Measurements from ENCODE around the gene SHROOM2. TPM values are rescaled to one million over a fixed set of nuclear protein-coding genes. Genes with fewer than 3 reads are reported as not detected.
"Not testable (repeated sequence)": the region's sequence is repeated elsewhere in the genome, so short reads cannot be mapped to it uniquely, and the experiment has no call there.

The SHROOM2 gene
- total RNA-seq, 1 experiment from 2014 or later, result 0.15 TPM

DNA sequence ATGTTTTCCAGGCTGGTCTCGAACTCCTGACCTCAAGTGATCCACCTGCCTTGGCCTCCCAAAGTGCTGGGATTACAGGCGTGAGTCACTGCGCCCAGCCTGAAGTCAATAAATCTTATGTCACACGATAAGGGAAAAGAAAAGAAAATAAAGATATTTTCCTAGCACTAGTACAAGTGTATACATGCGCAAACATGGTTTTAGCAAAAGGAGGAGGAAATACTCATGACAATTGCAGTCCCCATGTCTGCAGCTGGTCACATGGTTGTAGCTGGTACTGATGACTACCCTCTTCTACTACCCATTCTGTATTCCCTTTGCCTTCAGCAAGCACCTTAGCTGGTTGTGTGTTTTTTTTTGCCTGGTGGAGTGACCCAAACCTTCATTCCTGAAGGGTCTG lies 23.6 kb downstream of the SHROOM2 start:
- not testable (repeated sequence) for DNase-seq; H3K4me2 ChIP-seq (ENCODE audit: low read depth, low read length, poor library complexity, severe bottlenecking); H3K9me3 ChIP-seq (ENCODE audit: low read length); H3K9me2 ChIP-seq (replicated peaks; ENCODE audit: insufficient read depth, low read length); H2AFZ ChIP-seq (ENCODE audit: low read length); H3K9ac ChIP-seq (ENCODE audit: low read length); H4K20me1 ChIP-seq (ENCODE audit: insufficient read depth, low read depth, low read length); H3K36me3 ChIP-seq (ENCODE audit: insufficient read depth, low read length); H3K79me2 ChIP-seq (ENCODE audit: low read length); H3K27me3 ChIP-seq (ENCODE audit: low read length); H3K4me3 ChIP-seq (ENCODE audit: low read length); H3K27ac ChIP-seq (ENCODE audit: low read length); H3K4me1 ChIP-seq (ENCODE audit: low read length)

DNA sequence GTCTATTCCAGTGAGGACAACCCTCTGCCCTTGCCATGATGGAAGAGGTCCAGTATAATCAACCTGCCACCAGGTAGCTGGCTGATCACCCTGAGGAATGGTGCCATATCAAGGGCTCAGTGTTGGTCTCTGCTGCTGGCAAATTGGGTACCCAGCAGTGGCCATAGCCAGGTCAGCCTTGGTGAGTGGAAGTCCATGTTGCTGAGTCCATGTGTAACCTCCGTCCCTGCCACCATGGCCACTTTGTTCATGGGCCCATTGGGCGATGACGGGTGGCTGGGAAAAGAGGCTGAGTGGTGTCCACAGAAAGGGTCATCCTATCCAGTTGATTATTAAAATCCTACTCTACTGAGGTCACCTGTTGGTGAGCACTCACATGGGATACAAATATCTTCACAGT lies 24.9 kb downstream of the SHROOM2 start:
- not testable (repeated sequence) for H3K4me3 ChIP-seq (ENCODE audit: low read length); H3K4me2 ChIP-seq (ENCODE audit: low read depth, low read length, poor library complexity, severe bottlenecking); H3K36me3 ChIP-seq (ENCODE audit: insufficient read depth, low read length); H2AFZ ChIP-seq (ENCODE audit: low read length); H3K27me3 ChIP-seq (ENCODE audit: low read length); H3K9ac ChIP-seq (ENCODE audit: low read length); H3K9me2 ChIP-seq (replicated peaks; ENCODE audit: insufficient read depth, low read length); H4K20me1 ChIP-seq (ENCODE audit: insufficient read depth, low read depth, low read length); H3K27ac ChIP-seq (ENCODE audit: low read length); H3K79me2 ChIP-seq (ENCODE audit: low read length); H3K4me1 ChIP-seq (ENCODE audit: low read length); DNase-seq; H3K9me3 ChIP-seq (ENCODE audit: low read length)

DNA sequence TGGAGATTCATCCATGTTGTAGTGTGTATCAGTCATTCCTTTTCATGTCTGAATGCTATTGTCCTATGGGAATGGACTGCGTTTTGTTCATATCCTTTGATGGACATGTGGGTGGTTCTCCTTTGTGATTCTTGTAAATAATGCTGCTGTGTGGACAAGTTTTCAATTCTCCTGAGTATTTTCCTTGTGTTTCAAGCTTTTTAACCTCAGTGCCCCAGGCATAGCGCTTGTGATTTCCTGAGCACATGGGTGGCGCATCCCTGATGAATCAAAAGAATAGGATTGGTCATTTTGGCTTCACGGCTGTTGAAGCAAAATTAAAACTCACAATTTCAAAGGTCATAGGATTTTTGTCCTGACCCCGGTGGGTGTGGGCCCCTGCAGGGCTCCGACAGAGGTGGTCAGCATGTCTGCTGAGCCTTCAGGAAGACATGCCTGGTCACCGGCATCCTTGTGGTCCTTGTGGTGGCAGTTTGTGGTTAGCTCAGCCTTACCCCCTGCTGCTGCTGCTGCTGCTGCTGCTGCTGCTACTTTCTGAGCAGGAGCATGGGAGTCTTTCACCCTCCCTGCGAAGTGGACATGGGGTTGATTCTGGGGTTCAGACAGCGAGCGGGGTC lies 30.0 kb downstream of the SHROOM2 start:
- Histone ChIP-seq H3K9me3 (ENCODE audit: low read length) (no peaks in the 10 kb centered on the region), H3K9me2 (replicated peaks; ENCODE audit: insufficient read depth, low read length) (no peaks in the 10 kb centered on the region), H3K27ac (ENCODE audit: low read length) (no peak overlapping the region), H3K36me3 (ENCODE audit: insufficient read depth, low read length) (no peaks in the 10 kb centered on the region), H3K4me1 (ENCODE audit: low read length) (peaks cover 3% of the 10 kb centered on the region), H3K4me2 (ENCODE audit: low read depth, low read length, poor library complexity, severe bottlenecking) (no peak overlapping the region), H3K9ac (ENCODE audit: low read length) (no peak overlapping the region), H3K27me3 (ENCODE audit: low read length) (no peaks in the 10 kb centered on the region), H3K4me3 (ENCODE audit: low read length) (no peak overlapping the region), H4K20me1 (ENCODE audit: insufficient read depth, low read depth, low read length) (no peaks in the 10 kb centered on the region), H3K79me2 (ENCODE audit: low read length) (no peaks in the 10 kb centered on the region), H2AFZ (ENCODE audit: low read length) (no peak overlapping the region)
- no peak for DNase-seq

DNA sequence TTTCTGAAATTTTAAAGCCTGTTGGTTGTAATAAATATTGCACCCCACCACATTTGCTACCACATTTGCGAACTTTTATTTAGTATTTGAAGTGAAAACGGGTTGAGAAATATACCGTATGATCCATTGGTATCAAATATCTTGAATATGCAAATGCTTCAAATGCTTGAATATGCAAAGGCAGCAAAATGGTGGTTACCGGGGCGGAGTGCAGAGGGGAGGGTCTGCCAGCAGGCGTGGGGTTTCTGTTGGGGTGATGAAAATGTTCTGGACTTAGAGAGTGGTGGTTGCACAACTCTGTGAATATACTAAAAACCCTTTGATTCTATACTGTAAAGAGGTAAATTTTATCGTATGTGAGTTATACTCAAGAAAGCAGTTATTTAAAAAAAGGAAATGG lies 35.3 kb downstream of the SHROOM2 start:
- Histone ChIP-seq H3K27me3 (ENCODE audit: low read length) (no peaks in the 10 kb centered on the region), H3K4me2 (ENCODE audit: low read depth, low read length, poor library complexity, severe bottlenecking) (no peak overlapping the region), H3K79me2 (ENCODE audit: low read length) (no peaks in the 10 kb centered on the region), H3K4me1 (ENCODE audit: low read length) (peaks cover 8% of the 10 kb centered on the region), H3K36me3 (ENCODE audit: insufficient read depth, low read length) (no peaks in the 10 kb centered on the region), H4K20me1 (ENCODE audit: insufficient read depth, low read depth, low read length) (no peaks in the 10 kb centered on the region), H3K9ac (ENCODE audit: low read length) (no peak overlapping the region), H2AFZ (ENCODE audit: low read length) (no peak overlapping the region), H3K27ac (ENCODE audit: low read length) (no peak overlapping the region), H3K4me3 (ENCODE audit: low read length) (no peak overlapping the region), H3K9me3 (ENCODE audit: low read length) (no peaks in the 10 kb centered on the region), H3K9me2 (replicated peaks; ENCODE audit: insufficient read depth, low read length) (no peaks in the 10 kb centered on the region)
- DNase-seq, result no peak

DNA sequence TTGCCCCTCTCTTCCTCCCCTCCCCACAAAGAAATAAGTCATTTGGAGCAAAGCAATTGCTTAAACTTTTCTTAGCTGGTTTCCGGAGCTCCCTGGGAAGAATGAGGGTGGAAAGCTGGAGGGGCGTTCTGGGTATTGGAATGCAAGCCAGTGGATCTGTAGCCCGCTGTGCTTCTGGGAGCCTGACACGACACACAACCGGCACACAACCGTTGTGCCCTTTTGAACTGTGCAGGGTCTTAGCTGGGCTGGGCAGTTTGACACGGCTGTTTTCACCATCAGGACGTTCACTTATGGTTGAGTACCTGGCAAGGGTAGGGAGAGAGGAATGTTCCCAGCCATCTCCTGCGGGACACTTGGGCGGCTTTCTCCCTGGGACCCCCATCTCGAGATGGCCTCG lies 38.3 kb downstream of the SHROOM2 start:
- no peak for DNase-seq
- Histone ChIP-seq H3K9me3 (ENCODE audit: low read length) (no peaks in the 10 kb centered on the region), H2AFZ (ENCODE audit: low read length) (no peak overlapping the region), H3K4me2 (ENCODE audit: low read depth, low read length, poor library complexity, severe bottlenecking) (no peak overlapping the region), H3K79me2 (ENCODE audit: low read length) (no peaks in the 10 kb centered on the region), H3K27me3 (ENCODE audit: low read length) (no peaks in the 10 kb centered on the region), H4K20me1 (ENCODE audit: insufficient read depth, low read depth, low read length) (no peaks in the 10 kb centered on the region), H3K9me2 (replicated peaks; ENCODE audit: insufficient read depth, low read length) (no peaks in the 10 kb centered on the region), H3K36me3 (ENCODE audit: insufficient read depth, low read length) (no peaks in the 10 kb centered on the region), H3K27ac (ENCODE audit: low read length) (no peak overlapping the region), H3K9ac (ENCODE audit: low read length) (no peak overlapping the region), H3K4me3 (ENCODE audit: low read length) (no peak overlapping the region), H3K4me1 (ENCODE audit: low read length) (peaks cover 8% of the 10 kb centered on the region)

DNA sequence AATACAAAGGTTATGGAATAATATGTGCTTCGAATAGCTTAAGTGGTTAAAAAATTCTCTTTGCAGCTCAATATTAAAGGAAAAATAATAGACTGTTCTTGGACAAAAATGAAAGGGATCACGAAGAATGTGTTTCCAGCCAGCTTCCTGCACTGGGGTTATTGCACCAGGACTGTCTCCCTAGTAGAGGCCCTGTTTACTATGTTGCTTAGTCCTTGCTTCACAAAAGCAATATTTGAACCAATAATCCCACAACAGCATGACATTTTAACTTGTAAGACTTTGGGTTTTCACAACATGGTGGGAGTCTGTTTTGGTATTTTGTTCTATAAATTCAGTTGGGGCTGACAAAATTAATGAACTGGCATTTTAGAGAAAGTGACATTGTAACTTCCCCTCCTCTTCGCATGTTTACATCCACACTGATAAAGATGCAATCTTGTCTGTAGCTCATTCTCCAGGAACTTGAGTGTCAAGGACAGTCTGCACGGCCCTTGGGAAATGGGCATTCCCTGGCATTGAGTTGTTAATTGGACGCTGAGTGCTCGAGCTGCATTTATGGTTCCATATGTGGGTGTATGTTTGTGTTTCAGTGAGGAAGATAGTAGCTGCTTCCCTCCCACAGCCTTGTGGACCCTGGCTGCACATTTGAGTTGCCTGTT lies 39.0 kb downstream of the SHROOM2 start:
- Histone ChIP-seq H3K36me3 (ENCODE audit: insufficient read depth, low read length) (no peaks in the 10 kb centered on the region), H3K27ac (ENCODE audit: low read length) (no peak overlapping the region), H3K4me1 (ENCODE audit: low read length) (peaks cover 8% of the 10 kb centered on the region), H3K9ac (ENCODE audit: low read length) (no peak overlapping the region), H3K79me2 (ENCODE audit: low read length) (no peaks in the 10 kb centered on the region), H3K4me2 (ENCODE audit: low read depth, low read length, poor library complexity, severe bottlenecking) (no peak overlapping the region), H3K4me3 (ENCODE audit: low read length) (no peak overlapping the region), H3K9me2 (replicated peaks; ENCODE audit: insufficient read depth, low read length) (no peaks in the 10 kb centered on the region), H3K9me3 (ENCODE audit: low read length) (no peaks in the 10 kb centered on the region), H3K27me3 (ENCODE audit: low read length) (no peaks in the 10 kb centered on the region), H4K20me1 (ENCODE audit: insufficient read depth, low read depth, low read length) (no peaks in the 10 kb centered on the region), H2AFZ (ENCODE audit: low read length) (no peak overlapping the region)
- no peak for DNase-seq

DNA sequence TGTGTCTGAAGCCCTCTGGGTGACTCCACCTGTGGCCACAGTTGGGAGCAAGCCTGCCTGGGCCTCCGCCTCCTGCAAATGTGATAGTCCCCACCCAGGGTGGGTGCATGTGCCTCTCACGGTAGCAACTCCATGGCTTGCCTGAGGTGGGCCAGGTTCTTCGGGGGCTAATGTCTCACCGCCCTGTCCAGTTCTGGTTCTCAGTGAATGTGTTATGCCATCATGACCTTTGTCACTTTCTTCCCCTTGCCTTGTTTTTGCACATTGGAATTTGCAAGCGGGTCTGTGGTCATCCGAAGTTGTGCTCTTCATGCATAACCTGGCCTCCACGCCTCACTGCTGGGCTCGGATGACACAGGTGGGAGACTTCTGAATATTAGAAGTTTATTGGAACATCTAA lies 39.7 kb downstream of the SHROOM2 start:
- H3K9me2 ChIP-seq (replicated peaks; ENCODE audit: insufficient read depth, low read length), result no peaks in the 10 kb centered on the region

DNA sequence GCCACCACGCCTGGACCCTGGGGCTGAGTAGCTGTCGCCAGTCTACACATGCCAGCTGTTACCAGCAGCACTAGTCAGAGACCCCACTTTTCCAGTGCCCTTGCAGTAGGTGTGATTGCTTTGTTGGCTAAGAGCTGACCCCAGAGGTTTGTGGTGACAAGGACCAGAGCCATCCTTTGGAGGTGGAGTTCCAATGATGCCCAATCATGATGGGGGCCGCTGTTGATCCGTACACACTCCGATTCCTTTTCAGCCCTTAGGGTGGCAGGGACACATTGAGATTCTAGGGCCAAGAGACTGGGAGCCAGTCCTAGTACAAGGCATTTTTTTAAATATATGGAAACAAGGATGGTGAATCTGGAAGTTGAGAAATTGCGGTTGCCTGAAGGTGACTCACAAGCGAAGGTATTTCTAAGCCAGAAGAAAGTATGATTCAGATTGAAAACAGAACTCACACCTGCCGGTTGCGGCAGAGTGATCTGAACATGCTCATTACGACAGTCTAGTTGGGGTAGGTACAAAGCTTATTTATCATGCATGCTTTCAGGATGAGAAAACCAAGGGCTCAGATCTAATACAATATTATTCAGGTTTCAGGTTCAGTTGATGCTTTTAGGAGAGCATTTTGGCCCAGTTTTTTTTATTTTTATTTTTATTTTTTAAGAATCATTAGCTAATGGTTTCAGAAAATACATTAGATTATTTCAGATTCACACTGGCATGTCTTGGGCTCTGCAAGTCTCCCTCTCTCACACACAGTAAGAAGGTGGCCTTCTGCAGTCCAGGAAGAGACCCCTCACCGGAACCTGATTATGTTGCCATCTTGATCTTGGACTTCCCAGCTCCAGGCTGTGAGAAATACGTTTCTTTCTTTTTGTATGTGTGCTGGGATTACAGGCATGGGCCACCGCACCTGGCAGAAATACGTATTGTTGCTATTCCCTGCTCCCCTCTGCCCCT lies 43.4 kb downstream of the SHROOM2 start:
- Histone ChIP-seq H3K79me2 (ENCODE audit: low read length) (no peaks in the 10 kb centered on the region), H3K27ac (ENCODE audit: low read length) (no peak overlapping the region), H3K4me3 (ENCODE audit: low read length) (no peak overlapping the region), H3K4me1 (ENCODE audit: low read length) (no peaks in the 10 kb centered on the region), H2AFZ (ENCODE audit: low read length) (no peak overlapping the region), H3K9me3 (ENCODE audit: low read length) (no peaks in the 10 kb centered on the region), H3K27me3 (ENCODE audit: low read length) (no peaks in the 10 kb centered on the region), H3K9ac (ENCODE audit: low read length) (no peak overlapping the region), H3K9me2 (replicated peaks; ENCODE audit: insufficient read depth, low read length) (no peaks in the 10 kb centered on the region), H3K4me2 (ENCODE audit: low read depth, low read length, poor library complexity, severe bottlenecking) (no peak overlapping the region), H3K36me3 (ENCODE audit: insufficient read depth, low read length) (no peaks in the 10 kb centered on the region), H4K20me1 (ENCODE audit: insufficient read depth, low read depth, low read length) (no peaks in the 10 kb centered on the region)
- DNase-seq, result no peak

More for the DNA sequence above, 39.7 kb downstream of the SHROOM2 start:
- Histone ChIP-seq H3K9me3 (ENCODE audit: low read length) (no peaks in the 10 kb centered on the region), H3K4me1 (ENCODE audit: low read length) (peaks cover 7% of the 10 kb centered on the region), H3K9ac (ENCODE audit: low read length) (no peak overlapping the region), H4K20me1 (ENCODE audit: insufficient read depth, low read depth, low read length) (no peaks in the 10 kb centered on the region), H3K4me2 (ENCODE audit: low read depth, low read length, poor library complexity, severe bottlenecking) (no peak overlapping the region), H3K4me3 (ENCODE audit: low read length) (no peak overlapping the region), H3K27ac (ENCODE audit: low read length) (no peak overlapping the region), H3K79me2 (ENCODE audit: low read length) (no peaks in the 10 kb centered on the region), H3K36me3 (ENCODE audit: insufficient read depth, low read length) (no peaks in the 10 kb centered on the region), H2AFZ (ENCODE audit: low read length) (no peak overlapping the region), H3K27me3 (ENCODE audit: low read length) (no peaks in the 10 kb centered on the region)
- no peak for DNase-seq

Measured in Karpas-422 (cell line).